Omental fat pad (tissue), 4 donors: Measurements from ENCODE around the gene CREB3. TPM values are rescaled to one million over a fixed set of nuclear protein-coding genes. Genes with fewer than 3 reads are reported as not detected.

Experiments
- ATAC-seq: fragments of 150-250 bp; one replicate; pipeline ENCODE4 v1.9.1; 2016; ENCODE audit warnings: mild to moderate bottlenecking, moderate library complexity; ENCODE audit not compliant: low FRiP score
- DNase-seq: peaks from one replicate; pipeline ENCODE4 v3.0.0-alpha.2; 2019; ENCODE audit warnings: low spot score
- total RNA-seq, 4 donors: library from RNA; depleted of rRNA; stranded (reverse); fragments of >200 nt; gene quantifications; one replicate each; pipeline ENCODE4 v1.1.0, GENCODE V29; 2016
- TF ChIP-seq, protein P1 (sequence below), 3 donors: fragments of 450-650 bp; IDR thresholded peaks; one replicate each; pipeline ENCODE4 v1.5.1; 2016 to 2017; ENCODE audit warnings: antibody characterized with exemption in 3 of 3, mild to moderate bottlenecking in 3 of 3, moderate library complexity in 2 of 3

The CREB3 gene
- total RNA-seq, 4 donors from 2014 or later: 43.2 to 48.3 (median 45.8) TPM

DNA sequence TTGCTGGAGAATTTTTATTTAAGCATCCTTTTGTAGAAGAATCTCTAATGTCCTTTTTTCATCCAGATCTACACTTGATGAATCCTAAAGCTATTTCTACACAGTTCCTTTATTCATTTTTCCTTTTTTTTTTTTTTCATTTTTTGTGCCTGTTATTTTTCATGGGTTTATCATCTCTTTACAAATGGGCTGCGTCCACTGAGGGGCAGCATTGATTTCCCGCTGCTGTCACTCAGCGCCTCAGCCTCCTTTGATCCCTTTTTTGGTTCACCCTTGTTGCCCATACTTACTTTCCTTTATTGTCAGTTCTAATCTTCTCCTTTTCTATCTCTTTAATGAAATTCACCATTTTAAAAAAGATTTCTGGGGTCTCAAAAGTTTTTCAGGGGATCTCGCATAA lies 27.3 kb downstream of the CREB3 start:
- ATAC-seq: no peak

DNA sequence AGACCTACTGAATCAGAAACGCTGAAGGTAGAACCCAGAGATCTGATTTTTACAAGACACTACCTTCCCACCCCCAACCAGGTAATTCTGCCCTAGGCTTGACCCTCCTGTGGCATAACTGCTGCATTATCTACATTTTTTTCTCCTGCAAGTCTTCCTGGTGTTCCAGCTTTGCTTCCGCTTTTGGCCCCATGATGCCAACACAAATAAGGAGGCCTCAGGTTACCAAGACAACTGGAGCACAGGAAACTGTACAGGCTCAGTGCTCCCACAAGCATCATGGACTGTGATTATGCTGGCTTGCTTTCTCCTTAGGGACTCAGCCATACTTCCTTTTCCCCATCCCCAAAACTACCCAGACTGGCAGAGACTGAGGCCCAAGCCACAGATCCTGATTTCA lies 28.2 kb downstream of the CREB3 start:
- DNase-seq: no peak
- no peak for ATAC-seq
- TF ChIP-seq, protein P1, sequence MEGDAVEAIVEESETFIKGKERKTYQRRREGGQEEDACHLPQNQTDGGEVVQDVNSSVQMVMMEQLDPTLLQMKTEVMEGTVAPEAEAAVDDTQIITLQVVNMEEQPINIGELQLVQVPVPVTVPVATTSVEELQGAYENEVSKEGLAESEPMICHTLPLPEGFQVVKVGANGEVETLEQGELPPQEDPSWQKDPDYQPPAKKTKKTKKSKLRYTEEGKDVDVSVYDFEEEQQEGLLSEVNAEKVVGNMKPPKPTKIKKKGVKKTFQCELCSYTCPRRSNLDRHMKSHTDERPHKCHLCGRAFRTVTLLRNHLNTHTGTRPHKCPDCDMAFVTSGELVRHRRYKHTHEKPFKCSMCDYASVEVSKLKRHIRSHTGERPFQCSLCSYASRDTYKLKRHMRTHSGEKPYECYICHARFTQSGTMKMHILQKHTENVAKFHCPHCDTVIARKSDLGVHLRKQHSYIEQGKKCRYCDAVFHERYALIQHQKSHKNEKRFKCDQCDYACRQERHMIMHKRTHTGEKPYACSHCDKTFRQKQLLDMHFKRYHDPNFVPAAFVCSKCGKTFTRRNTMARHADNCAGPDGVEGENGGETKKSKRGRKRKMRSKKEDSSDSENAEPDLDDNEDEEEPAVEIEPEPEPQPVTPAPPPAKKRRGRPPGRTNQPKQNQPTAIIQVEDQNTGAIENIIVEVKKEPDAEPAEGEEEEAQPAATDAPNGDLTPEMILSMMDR (IDR thresholded peaks at IDR 0.05): no peak

More for the DNA sequence above, 27.3 kb downstream of the CREB3 start:
- no peak for DNase-seq
- TF ChIP-seq, protein P1 (IDR thresholded peaks at IDR 0.05): no peak

DNA sequence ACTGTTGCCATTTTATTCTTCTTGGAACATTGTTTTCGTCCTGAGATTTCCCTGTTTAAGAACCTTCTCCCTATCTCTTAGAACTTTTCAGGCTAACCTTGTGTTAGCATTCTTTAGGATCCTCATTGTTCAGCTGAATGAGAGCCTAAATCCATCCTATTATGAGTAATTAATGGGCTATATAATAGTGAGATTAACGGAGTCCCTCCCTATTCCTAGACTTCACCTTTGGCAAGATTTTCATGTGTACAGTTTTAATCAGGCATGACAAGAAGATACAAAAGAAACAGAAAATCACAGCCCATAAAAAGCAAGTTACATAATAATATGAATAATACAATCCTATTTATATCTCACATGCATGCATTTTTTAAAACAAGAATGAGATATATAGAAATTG lies 30.7 kb downstream of the CREB3 start:
- no peak for DNase-seq
- TF ChIP-seq, protein P1 (IDR thresholded peaks at IDR 0.05): no peak
- ATAC-seq: no peak

DNA sequence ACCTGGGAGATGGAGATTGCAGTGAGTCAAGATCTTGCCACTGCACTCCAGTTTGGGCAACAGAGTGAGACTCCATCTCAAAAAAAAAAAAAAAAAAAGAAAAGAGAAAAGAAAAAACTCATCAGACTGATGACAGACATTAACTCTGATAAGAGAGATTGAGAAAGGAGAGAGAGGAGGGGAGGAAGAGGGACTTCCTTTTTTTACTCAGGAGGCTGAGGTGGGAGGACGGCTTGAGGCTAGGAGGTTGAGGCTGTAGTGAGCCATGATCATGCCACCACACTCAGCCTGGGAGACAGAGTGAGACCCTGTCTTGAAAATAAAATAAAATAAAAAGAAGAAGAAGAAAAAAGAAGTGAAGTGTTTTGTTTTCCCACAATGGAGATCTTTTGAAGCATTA lies 31.3 kb downstream of the CREB3 start:
- TF ChIP-seq, protein P1 (IDR thresholded peaks at IDR 0.05): no peak
- no peak for DNase-seq
- ATAC-seq: no peak

DNA sequence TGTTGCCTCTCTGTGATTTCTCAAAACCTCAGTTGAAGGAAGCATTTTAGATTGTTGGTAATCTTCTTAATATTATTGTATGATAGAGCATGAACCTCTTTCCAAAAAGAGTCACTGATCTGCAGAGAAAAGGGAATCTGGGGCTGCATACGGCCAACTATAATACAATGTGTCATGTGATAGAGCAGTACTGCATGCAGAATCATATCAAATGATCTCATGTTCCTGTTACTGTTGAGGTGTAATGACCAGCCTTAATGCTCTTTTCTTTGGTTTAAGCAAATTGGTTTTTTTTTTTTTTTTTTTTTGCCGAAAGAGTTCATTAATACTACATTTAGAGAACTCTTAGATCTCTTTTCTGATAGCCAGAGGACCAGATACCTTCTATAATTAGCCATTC lies 34.5 kb downstream of the CREB3 start:
- ATAC-seq: no peak
- TF ChIP-seq, protein P1 (IDR thresholded peaks at IDR 0.05): no peak
- no peak for DNase-seq

DNA sequence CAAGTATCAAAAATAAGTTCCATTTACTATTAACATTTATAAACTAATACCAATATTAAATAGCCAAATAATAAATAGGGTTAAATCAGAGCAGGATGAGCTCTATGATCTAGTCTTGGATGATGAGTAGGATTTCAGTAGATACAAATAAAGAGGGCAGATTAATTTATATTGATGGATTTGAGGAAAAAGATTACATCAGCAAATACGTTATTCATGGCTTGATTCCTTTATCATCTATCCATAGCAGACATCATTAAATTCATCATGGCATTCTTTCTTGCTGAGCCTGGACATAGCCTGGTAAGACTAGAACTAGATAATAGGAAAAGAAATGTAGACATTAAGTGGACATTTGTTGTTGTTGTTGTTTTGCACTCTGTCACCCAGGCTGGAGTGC lies 35.0 kb downstream of the CREB3 start:
- ATAC-seq: no peak
- DNase-seq: no peak
- TF ChIP-seq, protein P1 (IDR thresholded peaks at IDR 0.05): no peak

DNA sequence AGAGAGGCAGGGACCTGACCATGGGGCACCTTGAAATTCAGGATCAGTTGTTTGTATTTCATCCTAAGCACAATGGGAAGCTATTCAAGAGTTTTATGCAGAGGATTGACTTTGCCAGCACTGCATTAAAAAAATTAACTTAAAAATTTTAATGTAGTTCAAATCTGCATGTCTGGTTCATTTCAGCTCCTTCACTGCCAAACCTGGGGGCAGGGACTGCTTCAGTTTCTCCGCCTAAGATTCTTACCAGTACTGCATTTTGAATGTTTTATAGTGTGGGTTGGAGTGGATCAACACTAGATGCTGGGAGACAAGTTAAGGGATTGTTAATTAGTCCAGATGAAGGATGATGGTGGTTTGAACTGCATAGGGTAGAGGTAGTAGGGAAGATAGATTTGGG lies 37.3 kb downstream of the CREB3 start:
- DNase-seq: no peak
- TF ChIP-seq, protein P1 (IDR thresholded peaks at IDR 0.05): no peak
- no peak for ATAC-seq
